ENCODE measurements around the gene ADK. TPM values are rescaled to one million over a fixed set of nuclear protein-coding genes. Genes with fewer than 3 reads are reported as not detected.

ADK gene
- total RNA-seq, 2 experiments from 2014 or later: 26.4 to 31.1 TPM

GRCh38 chr10:74589226-74589673 lies 438.2 kb downstream of the ADK start:
- Histone ChIP-seq H3K36me3 (ENCODE audit: insufficient read depth, low read length) (no peaks in the 10 kb centered on the region), H3K4me3 (ENCODE audit: low read depth, low read length, poor library complexity, severe bottlenecking) (no peak overlapping the region), H3K9me3 (ENCODE audit: low read length) (no peaks in the 10 kb centered on the region), H3K79me2 (ENCODE audit: insufficient read depth, low read depth, low read length) (no peaks in the 10 kb centered on the region), H4K20me1 (ENCODE audit: insufficient read depth, low read length) (no peaks in the 10 kb centered on the region), H3K9me2 (ENCODE audit: insufficient read depth, low read length) (no peaks in the 10 kb centered on the region), H2AFZ (ENCODE audit: low read length) (peak overlapping the region; percentile 57), H3K4me2 (ENCODE audit: low read length) (peak overlapping the region; percentile 56), H3K27ac (ENCODE audit: low read depth, low read length, poor library complexity, severe bottlenecking) (peak overlapping the region; percentile 1), H3K4me1 (ENCODE audit: insufficient read depth, low read length, poor library complexity, severe bottlenecking) (peaks cover 34% of the 10 kb centered on the region)
- peak; percentile 80 for DNase-seq (ENCODE audit: low spot score)
- intact Hi-C loops (cut with micrococcal nuclease; ENCODE audit: unreplicated experiment): loop anchor here (10.0 kb wide), 1 partner anchor 236 kb away; the partner anchor contains the start of gene KAT6B
- TF ChIP-seq EZH2phosphoT487 (IDR thresholded peaks at IDR 0.05; ENCODE audit: borderline replicate concordance, low read depth, low read length): no peak
- ChIA-PET CTCF (ENCODE audit: unreplicated experiment) (no interaction called here), POLR2A (interaction anchor here (0.6 to 1.8 kb wide), 4 partner anchors 10 to 970 kb away, joined by 3 to 5 read pairs (median 4); no protein-coding TSS in a partner anchor)
- BruUV-seq (replicated peaks): no TSS peak

DNA sequence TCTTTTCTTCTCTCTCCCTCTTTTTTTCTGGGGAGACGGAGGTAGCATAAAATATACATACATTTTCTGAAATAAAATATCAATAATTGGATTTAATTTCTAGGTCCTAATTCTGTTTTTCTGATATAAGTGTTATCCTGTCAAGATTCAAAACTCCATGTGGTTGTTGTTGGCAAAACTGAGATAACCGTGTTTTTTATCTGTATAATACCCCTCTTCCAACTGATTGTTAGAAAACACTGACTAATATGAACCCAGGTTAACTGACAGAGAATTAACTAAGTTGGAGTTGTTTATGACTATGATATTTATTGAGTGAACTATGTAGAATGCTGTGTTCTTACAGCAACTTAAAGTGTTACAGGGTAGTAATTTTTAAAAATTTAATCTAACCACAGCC lies 438.8 kb downstream of the ADK start:
- no peaks in the 10 kb centered on the region for H4K20me1 ChIP-seq (ENCODE audit: insufficient read depth, low read length)
- intact Hi-C loops (cut with micrococcal nuclease; ENCODE audit: unreplicated experiment): loop anchor here (10.0 kb wide), 1 partner anchor 235 kb away; the partner anchor contains the start of gene KAT6B
- no peak for TF ChIP-seq EZH2phosphoT487 (IDR thresholded peaks at IDR 0.05; ENCODE audit: borderline replicate concordance, low read depth, low read length)
- TF ChIP-seq, protein P1, sequence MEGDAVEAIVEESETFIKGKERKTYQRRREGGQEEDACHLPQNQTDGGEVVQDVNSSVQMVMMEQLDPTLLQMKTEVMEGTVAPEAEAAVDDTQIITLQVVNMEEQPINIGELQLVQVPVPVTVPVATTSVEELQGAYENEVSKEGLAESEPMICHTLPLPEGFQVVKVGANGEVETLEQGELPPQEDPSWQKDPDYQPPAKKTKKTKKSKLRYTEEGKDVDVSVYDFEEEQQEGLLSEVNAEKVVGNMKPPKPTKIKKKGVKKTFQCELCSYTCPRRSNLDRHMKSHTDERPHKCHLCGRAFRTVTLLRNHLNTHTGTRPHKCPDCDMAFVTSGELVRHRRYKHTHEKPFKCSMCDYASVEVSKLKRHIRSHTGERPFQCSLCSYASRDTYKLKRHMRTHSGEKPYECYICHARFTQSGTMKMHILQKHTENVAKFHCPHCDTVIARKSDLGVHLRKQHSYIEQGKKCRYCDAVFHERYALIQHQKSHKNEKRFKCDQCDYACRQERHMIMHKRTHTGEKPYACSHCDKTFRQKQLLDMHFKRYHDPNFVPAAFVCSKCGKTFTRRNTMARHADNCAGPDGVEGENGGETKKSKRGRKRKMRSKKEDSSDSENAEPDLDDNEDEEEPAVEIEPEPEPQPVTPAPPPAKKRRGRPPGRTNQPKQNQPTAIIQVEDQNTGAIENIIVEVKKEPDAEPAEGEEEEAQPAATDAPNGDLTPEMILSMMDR (conservative IDR thresholded peaks at IDR 0.05; ENCODE audit: low read length): no peak
- peak overlapping the region; percentile 57; the same call in 1 of the 2 replicates for H2AFZ ChIP-seq (ENCODE audit: low read length)
- ChIA-PET CTCF (ENCODE audit: unreplicated experiment) (no interaction called here), POLR2A (interaction anchor here (0.8 to 1.8 kb wide), 3 partner anchors 9 to 431 kb away, joined by 3 to 5 read pairs (median 4); no protein-coding TSS in a partner anchor)
- peak overlapping the region; percentile 56; the same call in 1 of the 2 replicates for H3K4me2 ChIP-seq (ENCODE audit: low read length)
- peak overlapping the region; percentile 1 for H3K27ac ChIP-seq (ENCODE audit: low read depth, low read length, poor library complexity, severe bottlenecking)
- H3K79me2 ChIP-seq (ENCODE audit: insufficient read depth, low read depth, low read length): no peaks in the 10 kb centered on the region
- H3K4me1 ChIP-seq (ENCODE audit: insufficient read depth, low read length, poor library complexity, severe bottlenecking): peaks cover 32% of the 10 kb centered on the region
- no peaks in the 10 kb centered on the region for H3K9me3 ChIP-seq (ENCODE audit: low read length)
- no TSS peak for BruUV-seq (replicated peaks)
- no peak overlapping the region for H3K4me3 ChIP-seq (ENCODE audit: low read depth, low read length, poor library complexity, severe bottlenecking)
- no peaks in the 10 kb centered on the region for H3K9me2 ChIP-seq (ENCODE audit: insufficient read depth, low read length)
- DNase-seq (ENCODE audit: low spot score): no peak
- no peaks in the 10 kb centered on the region for H3K36me3 ChIP-seq (ENCODE audit: insufficient read depth, low read length)

GRCh38 chr10:74593470-74593869 lies 442.4 kb downstream of the ADK start:
- intact Hi-C loops (cut with micrococcal nuclease; ENCODE audit: unreplicated experiment): no loop called here

More at GRCh38 chr10:74593470-74593869, 442.4 kb downstream of the ADK start:
- Histone ChIP-seq H3K9me2 (ENCODE audit: insufficient read depth, low read length) (no peaks in the 10 kb centered on the region), H3K4me1 (ENCODE audit: insufficient read depth, low read length, poor library complexity, severe bottlenecking) (peaks cover 16% of the 10 kb centered on the region), H3K36me3 (ENCODE audit: insufficient read depth, low read length) (no peaks in the 10 kb centered on the region), H3K79me2 (ENCODE audit: insufficient read depth, low read depth, low read length) (no peaks in the 10 kb centered on the region), H3K9me3 (ENCODE audit: low read length) (no peaks in the 10 kb centered on the region), H2AFZ (ENCODE audit: low read length) (no peak overlapping the region), H4K20me1 (ENCODE audit: insufficient read depth, low read length) (no peaks in the 10 kb centered on the region), H3K4me2 (ENCODE audit: low read length) (no peak overlapping the region), H3K4me3 (ENCODE audit: low read depth, low read length, poor library complexity, severe bottlenecking) (no peak overlapping the region), H3K27ac (ENCODE audit: low read depth, low read length, poor library complexity, severe bottlenecking) (no peak overlapping the region)
- ChIA-PET CTCF (ENCODE audit: unreplicated experiment) (no interaction called here), POLR2A (no interaction called here)
- no peak for DNase-seq (ENCODE audit: low spot score)
- TF ChIP-seq EZH2phosphoT487 (IDR thresholded peaks at IDR 0.05; ENCODE audit: borderline replicate concordance, low read depth, low read length): no peak
- TF ChIP-seq, protein P1 (conservative IDR thresholded peaks at IDR 0.05; ENCODE audit: low read length): no peak
- no TSS peak for BruUV-seq (replicated peaks)

Data from OCI-LY7 (cell line).